Activated naive CD8-positive, alpha-beta T cell treated with anti-CD3 and anti-CD28 coated beads for 36 hours (primary cell): Measurements from ENCODE around the gene SLC25A21. TPM values are rescaled to one million over a fixed set of nuclear protein-coding genes. Genes with fewer than 3 reads are reported as not detected.
"Not testable (repeated sequence)": the region's sequence is repeated elsewhere in the genome, so short reads cannot be mapped to it uniquely, and the experiment has no call there.

ENCODE experiments used
- DNase-seq: peaks from one replicate; pipeline ENCODE4 v3.0.0; 2021
- H3K27ac Mint-ChIP-seq: one replicate; pipeline ENCODE4 v1.8.0; 2022; ENCODE audit warnings: mild to moderate bottlenecking, moderate library complexity, mixed read lengths
- H3K27me3 Mint-ChIP-seq: one replicate; pipeline ENCODE4 v1.8.0; 2022; ENCODE audit warnings: mild to moderate bottlenecking, mixed read lengths
- H3K36me3 Mint-ChIP-seq: one replicate; pipeline ENCODE4 v1.8.0; 2021; ENCODE audit warnings: mild to moderate bottlenecking, mixed read lengths
- H3K4me1 Mint-ChIP-seq: one replicate; pipeline ENCODE4 v1.8.0; 2021; ENCODE audit warnings: mixed read lengths
- H3K4me3 Mint-ChIP-seq: one replicate; pipeline ENCODE4 v1.8.0; 2022; ENCODE audit warnings: mild to moderate bottlenecking, moderate library complexity, mixed read lengths
- H3K9me3 Mint-ChIP-seq: one replicate; pipeline ENCODE4 v1.8.0; 2022; ENCODE audit warnings: mixed read lengths
- total RNA-seq, 2 experiments: library from RNA; stranded (reverse); gene quantifications; one replicate each; pipeline ENCODE4 v1.2.3, GENCODE V29; 2021

The SLC25A21 gene
- total RNA-seq, 2 experiments from 2014 or later: not detected

GRCh38 chr14:36720657-36721056 lies 451.7 kb downstream of the SLC25A21 start:
- H3K27me3 Mint-ChIP-seq: no peaks in the 10 kb centered on the region
- H3K36me3 Mint-ChIP-seq: no peaks in the 10 kb centered on the region
- H3K4me3 Mint-ChIP-seq: no peak overlapping the region
- H3K27ac Mint-ChIP-seq: no peak overlapping the region
- no peak for DNase-seq
- H3K9me3 Mint-ChIP-seq: no peaks in the 10 kb centered on the region
- no peaks in the 10 kb centered on the region for H3K4me1 Mint-ChIP-seq

DNA sequence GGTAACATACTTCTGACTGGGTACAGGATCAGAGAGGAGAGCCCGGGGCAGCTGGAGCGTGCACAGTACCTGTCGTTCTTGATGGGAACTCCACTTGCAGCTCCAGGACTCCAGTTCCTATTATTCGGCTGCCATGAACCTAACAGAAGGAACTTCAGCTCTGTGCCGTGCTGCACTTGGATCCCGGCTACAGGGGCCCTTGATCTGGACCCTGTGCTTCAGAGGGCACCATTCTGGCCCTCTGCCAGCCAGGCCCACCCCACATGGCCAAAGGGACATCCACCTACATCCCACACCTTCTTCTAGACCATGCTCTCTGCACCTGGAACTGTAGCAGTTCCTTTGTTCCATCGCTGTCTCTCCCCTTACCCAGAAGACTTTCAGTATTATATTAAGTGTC lies 452.6 kb downstream of the SLC25A21 start:
- no peaks in the 10 kb centered on the region for H3K4me1 Mint-ChIP-seq

DNA sequence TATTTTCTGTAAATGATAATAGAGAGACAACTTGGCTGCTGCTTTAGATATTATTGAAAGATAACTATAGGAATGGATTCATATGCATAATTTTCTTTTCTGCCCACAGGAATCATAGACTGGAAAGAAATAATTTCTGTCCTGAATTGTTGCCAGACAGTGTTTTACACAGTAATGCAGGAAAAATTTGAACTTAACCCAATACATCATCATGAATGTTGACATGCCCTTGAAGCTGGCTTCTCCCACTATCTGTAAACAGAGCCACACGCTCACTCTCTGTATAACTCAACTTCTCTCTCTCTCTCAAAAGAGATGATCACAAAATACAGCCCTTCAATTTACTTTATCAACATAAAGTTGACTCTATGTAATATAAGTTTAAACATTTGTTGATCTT lies 454.2 kb downstream of the SLC25A21 start:
- H3K36me3 Mint-ChIP-seq: no peaks in the 10 kb centered on the region
- no peaks in the 10 kb centered on the region for H3K9me3 Mint-ChIP-seq
- peaks cover 3% of the 10 kb centered on the region for H3K27me3 Mint-ChIP-seq
- no peak overlapping the region for H3K27ac Mint-ChIP-seq
- no peaks in the 10 kb centered on the region for H3K4me1 Mint-ChIP-seq
- DNase-seq: no peak
- H3K4me3 Mint-ChIP-seq: no peak overlapping the region

More for the DNA sequence above, 452.6 kb downstream of the SLC25A21 start:
- Mint-ChIP-seq H3K27ac (no peak overlapping the region), H3K4me3 (no peak overlapping the region), H3K36me3 (no peaks in the 10 kb centered on the region), H3K9me3 (no peaks in the 10 kb centered on the region), H3K27me3 (no peaks in the 10 kb centered on the region)
- no peak for DNase-seq

DNA sequence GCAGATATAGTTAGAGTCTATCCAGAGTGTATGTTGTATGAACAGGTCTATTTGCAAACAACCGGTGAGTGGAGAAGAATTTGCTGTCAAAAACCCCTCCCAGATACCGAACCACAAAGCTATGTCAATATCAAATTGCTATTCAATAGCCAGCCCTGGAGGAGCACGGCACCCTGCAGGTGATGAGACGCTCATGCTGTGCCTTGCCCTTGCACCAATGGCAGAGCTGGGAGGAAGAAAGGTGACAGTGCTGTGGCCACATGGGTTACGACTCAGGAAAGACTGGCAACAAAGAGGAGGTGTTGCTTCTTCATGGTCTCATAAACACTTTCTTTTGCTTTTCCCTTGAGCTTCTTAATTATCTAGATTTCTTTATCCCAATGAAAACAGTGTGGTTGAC lies 455.0 kb downstream of the SLC25A21 start:
- Mint-ChIP-seq H3K36me3 (no peaks in the 10 kb centered on the region), H3K4me1 (no peaks in the 10 kb centered on the region), H3K27me3 (peaks cover 4% of the 10 kb centered on the region), H3K27ac (no peak overlapping the region), H3K4me3 (no peak overlapping the region), H3K9me3 (no peaks in the 10 kb centered on the region)
- no peak for DNase-seq

DNA sequence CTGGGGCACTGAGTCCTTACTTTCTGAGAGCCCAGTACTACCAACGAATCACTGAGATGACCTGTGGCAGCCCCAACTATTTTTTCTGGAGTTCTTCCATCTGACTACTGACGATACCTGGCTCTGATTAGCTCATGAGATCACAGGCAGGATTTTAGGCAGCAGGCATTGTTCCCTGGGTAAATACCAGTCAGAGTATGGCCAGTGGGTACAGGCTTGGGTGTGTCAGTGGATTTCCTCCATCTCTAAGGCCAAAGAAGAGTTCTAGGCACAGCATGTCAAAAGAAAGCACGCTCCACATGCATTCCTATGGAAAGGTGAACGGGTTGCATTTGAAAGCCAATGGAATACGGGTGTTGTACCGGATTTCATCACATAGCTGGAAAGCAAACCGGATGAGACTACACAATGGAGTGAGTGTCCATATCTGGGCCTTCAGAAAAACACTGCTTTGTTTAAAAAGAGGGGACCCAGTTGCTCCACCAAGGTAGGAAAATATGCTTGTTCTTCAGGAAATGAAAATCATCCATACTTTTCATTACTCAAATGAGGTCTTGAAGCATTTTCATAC lies 455.7 kb downstream of the SLC25A21 start:
- Mint-ChIP-seq H3K4me1 (no peaks in the 10 kb centered on the region), H3K9me3 (no peaks in the 10 kb centered on the region), H3K27ac (no peak overlapping the region), H3K27me3 (peaks cover 4% of the 10 kb centered on the region), H3K4me3 (no peak overlapping the region), H3K36me3 (no peaks in the 10 kb centered on the region)
- no peak for DNase-seq

DNA sequence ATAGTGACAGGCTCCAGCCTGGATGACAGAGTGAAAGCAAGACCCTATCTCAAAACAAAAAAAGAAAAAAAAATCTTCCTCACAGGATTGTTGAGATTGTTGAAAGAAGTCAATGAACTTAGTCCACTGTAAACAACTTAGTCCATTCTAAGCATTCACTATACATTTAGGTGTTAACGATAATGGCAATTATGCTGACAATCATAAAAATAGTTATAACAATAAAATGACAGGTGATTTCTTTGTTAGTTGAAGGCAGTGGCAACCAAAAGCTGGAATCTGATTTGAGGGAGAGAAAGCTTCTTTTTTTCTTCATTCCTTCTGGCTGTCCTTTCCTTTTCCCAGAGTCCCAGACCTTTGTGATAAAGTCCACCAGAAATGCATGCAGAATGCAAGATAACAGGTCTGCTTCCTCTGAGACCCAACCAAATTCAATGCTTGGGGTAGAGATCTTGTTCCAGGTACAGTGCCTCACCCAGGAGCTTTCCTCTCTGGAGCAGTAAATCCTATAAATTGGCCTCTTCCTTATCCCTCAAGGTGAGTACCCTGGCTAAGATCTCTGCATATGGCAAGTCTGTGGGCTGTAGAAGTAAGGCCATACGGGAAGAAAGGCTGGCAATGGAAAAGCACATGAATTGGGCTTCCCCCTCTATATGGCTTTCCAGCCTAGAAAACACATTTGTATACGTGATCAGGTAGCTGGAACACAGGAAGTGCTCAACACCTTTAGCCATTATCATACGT lies 458.3 kb downstream of the SLC25A21 start:
- peaks cover 4% of the 10 kb centered on the region for H3K27me3 Mint-ChIP-seq
- H3K4me3 Mint-ChIP-seq: no peak overlapping the region
- no peak for DNase-seq
- H3K27ac Mint-ChIP-seq: no peak overlapping the region
- H3K36me3 Mint-ChIP-seq: no peaks in the 10 kb centered on the region
- no peaks in the 10 kb centered on the region for H3K4me1 Mint-ChIP-seq
- no peaks in the 10 kb centered on the region for H3K9me3 Mint-ChIP-seq

GRCh38 chr14:36707570-36707969 lies 464.8 kb downstream of the SLC25A21 start:
- Mint-ChIP-seq H3K36me3 (no peaks in the 10 kb centered on the region), H3K4me3 (no peak overlapping the region), H3K27ac (no peak overlapping the region)

DNA sequence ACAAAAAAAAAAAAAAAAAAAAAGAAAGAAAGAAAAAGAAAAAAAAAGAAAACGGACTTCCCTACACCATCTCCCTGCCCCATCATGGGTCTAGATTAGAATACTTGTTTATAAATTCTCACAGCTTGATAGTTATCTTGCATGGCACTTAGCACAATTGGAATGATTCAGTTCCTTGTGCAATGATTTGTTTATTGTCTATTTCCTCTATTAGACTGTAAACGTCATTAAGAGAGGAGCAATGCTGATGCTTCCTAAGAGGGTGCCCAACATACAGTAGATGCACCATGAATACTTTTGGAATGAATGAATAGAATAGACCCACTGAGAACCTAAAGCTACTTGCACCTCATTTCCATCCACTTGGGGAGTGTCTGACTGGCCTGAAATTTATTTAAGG lies 469.9 kb downstream of the SLC25A21 start:
- no peaks in the 10 kb centered on the region for H3K4me1 Mint-ChIP-seq
- H3K27ac Mint-ChIP-seq: no peak overlapping the region
- peaks cover 4% of the 10 kb centered on the region for H3K9me3 Mint-ChIP-seq
- DNase-seq: no peak
- no peaks in the 10 kb centered on the region for H3K27me3 Mint-ChIP-seq
- H3K36me3 Mint-ChIP-seq: no peaks in the 10 kb centered on the region
- H3K4me3 Mint-ChIP-seq: no peak overlapping the region

More at GRCh38 chr14:36707570-36707969, 464.8 kb downstream of the SLC25A21 start:
- Mint-ChIP-seq H3K9me3 (peaks cover 1% of the 10 kb centered on the region), H3K27me3 (peaks cover 2% of the 10 kb centered on the region), H3K4me1 (no peaks in the 10 kb centered on the region)
- no peak for DNase-seq

GRCh38 chr14:36701132-36701531 lies 471.3 kb downstream of the SLC25A21 start:
- Mint-ChIP-seq H3K27me3 (no peaks in the 10 kb centered on the region), H3K9me3 (peaks cover 4% of the 10 kb centered on the region), H3K36me3 (no peaks in the 10 kb centered on the region), H3K4me3 (no peak overlapping the region), H3K4me1 (no peaks in the 10 kb centered on the region), H3K27ac (no peak overlapping the region)
- no peak for DNase-seq

- no peaks in the 10 kb centered on the region for H3K4me1 Mint-ChIP-seq
- no peaks in the 10 kb centered on the region for H3K27me3 Mint-ChIP-seq
- no peak for DNase-seq
- H3K4me3 Mint-ChIP-seq: no peak overlapping the region
- peaks cover 5% of the 10 kb centered on the region for H3K9me3 Mint-ChIP-seq
- no peaks in the 10 kb centered on the region for H3K36me3 Mint-ChIP-seq
- no peak overlapping the region for H3K27ac Mint-ChIP-seq
These were observed 471.8 kb downstream of the SLC25A21 start for GRCh38 chr14:36700651-36701050.

DNA sequence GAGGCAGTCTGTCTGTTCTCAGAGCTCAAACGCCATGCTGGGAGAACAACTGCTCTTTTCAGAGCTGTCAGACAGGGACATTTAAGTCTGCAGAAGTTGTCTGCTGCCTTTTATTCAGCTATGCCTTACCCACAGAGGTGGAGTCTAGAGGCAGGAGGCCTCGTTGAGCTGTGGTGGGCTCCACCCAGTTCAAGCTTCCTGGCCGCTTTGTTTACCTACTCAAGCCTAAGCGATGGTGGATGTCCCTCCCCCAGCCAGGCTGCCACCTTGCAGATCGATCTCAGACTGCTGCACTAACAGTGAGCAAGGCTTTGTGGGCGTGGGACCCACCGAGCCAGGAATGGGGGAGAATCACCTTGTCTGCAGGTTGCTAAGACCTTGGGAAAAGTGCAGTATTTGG lies 473.0 kb downstream of the SLC25A21 start:
- DNase-seq, H3K4me3 Mint-ChIP-seq, H3K4me1 Mint-ChIP-seq, H3K36me3 Mint-ChIP-seq, H3K27me3 Mint-ChIP-seq, H3K27ac Mint-ChIP-seq: not testable (repeated sequence)
- peaks cover 12% of the 10 kb centered on the region for H3K9me3 Mint-ChIP-seq

DNA sequence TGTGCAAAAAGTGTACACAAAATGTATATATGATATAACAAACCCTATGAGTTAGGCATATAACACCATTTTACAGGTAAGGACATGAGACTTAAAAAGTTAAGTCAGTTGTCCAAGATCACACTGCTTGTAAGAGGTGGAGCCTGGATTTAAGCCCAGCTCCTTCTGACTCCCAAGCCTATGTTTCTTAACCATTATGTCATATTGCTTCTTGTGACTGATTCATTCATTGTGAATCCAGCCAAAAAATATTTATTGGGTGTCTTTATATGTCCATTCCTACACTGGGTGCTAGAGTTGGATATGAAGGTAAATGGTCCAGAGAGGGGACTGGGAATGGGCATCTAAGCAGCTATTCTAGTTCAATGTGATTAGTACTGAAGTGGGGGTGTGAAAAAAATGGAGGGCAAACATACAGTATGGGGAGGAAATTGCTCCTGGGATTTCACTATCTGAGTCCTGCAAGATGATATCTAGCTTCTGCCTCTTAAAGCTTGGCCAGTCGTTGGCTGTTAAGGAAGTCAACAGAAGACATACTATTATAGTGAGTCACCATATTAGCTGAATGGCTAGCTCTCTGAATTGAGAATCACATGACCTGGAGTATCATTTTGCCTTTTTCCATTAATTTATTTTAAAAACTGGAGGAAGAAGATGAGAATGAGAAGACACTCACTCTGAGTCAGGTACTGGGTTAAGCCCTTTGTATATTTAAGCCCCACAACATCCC lies 481.9 kb downstream of the SLC25A21 start:
- DNase-seq: no peak
- H3K27ac Mint-ChIP-seq: no peak overlapping the region
- H3K36me3 Mint-ChIP-seq: no peaks in the 10 kb centered on the region
- H3K4me3 Mint-ChIP-seq: no peak overlapping the region
- peaks cover 4% of the 10 kb centered on the region for H3K27me3 Mint-ChIP-seq
- H3K4me1 Mint-ChIP-seq: no peaks in the 10 kb centered on the region
- peaks cover 8% of the 10 kb centered on the region for H3K9me3 Mint-ChIP-seq

DNA sequence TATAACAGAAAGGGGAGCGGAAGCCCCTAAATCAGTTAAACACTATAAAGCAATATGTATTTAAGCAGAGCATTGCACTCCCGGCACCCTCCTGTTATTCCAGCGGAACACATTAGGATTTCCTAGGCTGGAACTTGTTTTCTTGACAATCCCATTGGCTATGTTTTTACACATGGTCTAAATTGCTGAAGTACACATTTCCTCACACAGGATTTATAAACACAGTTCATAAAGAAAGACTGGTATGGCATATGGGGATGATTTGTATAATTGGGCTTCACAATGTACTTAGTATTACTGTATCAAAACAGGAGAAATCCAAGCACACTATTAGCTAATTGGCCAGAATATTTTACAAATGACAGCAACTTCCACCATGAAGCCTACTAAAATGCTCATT lies 487.5 kb downstream of the SLC25A21 start:
- Mint-ChIP-seq H3K9me3 (peaks cover 1% of the 10 kb centered on the region), H3K4me3 (no peak overlapping the region), H3K27me3 (peaks cover 4% of the 10 kb centered on the region), H3K36me3 (no peaks in the 10 kb centered on the region), H3K4me1 (no peaks in the 10 kb centered on the region), H3K27ac (no peak overlapping the region)
- DNase-seq: no peak

GRCh38 chr14:36683083-36683724 lies 489.2 kb downstream of the SLC25A21 start:
- DNase-seq: no peak
- Mint-ChIP-seq H3K4me1 (no peaks in the 10 kb centered on the region), H3K9me3 (peaks cover 1% of the 10 kb centered on the region), H3K27ac (no peak overlapping the region), H3K36me3 (no peaks in the 10 kb centered on the region), H3K27me3 (peaks cover 8% of the 10 kb centered on the region), H3K4me3 (no peak overlapping the region)

DNA sequence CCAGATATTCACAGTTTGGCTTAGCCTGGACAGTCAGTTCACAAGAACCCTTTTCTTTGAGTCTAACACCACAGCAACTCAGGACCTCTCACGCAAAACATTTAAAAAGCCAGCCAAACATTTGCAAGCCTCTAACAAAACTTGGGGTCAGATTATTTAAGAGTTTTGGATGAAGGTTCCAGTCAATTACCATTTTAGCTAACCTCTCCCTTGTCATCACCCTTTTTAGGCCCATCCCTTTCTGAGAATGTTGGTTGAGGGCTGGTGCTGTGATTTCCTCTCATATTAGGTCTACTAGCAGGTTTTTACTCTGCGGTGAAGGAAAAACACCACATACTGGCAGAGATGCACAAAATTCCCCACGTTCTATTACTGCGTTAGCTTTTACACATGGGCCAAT lies 490.1 kb downstream of the SLC25A21 start:
- H3K4me1 Mint-ChIP-seq: no peaks in the 10 kb centered on the region
- no peak overlapping the region for H3K27ac Mint-ChIP-seq
- DNase-seq: no peak
- no peak overlapping the region for H3K4me3 Mint-ChIP-seq
- H3K27me3 Mint-ChIP-seq: peaks cover 13% of the 10 kb centered on the region
- H3K36me3 Mint-ChIP-seq: no peaks in the 10 kb centered on the region
- peaks cover 1% of the 10 kb centered on the region for H3K9me3 Mint-ChIP-seq
